Heart right ventricle (tissue), 16 donors: ENCODE data around the gene CNTN5. TPM values are rescaled to one million over a fixed set of nuclear protein-coding genes. Genes with fewer than 3 reads are reported as not detected.

ENCODE experiments used
- ATAC-seq, 8 donors: fragments of 200-7000 bp; cut with Tn5 transposase; one replicate each; pipeline ENCODE4 v1.9.1; 2020; ENCODE audit warnings: mild to moderate bottlenecking in 8 of 8, moderate library complexity in 8 of 8, moderate number of reproducible peaks in 1 of 8
- DNase-seq, 2 donors: peaks; one replicate each; pipeline ENCODE4 v3.0.0-alpha.2; 2020
- H3K27ac ChIP-seq, 10 donors: fragments of 200-600 bp; sonication (generic) in 2 of 10; one replicate each; pipeline versions ENCODE4 v1.5.0 to v1.8.0; 2020 to 2022; ENCODE audit warnings: mild to moderate bottlenecking in 3 of 10
- H3K27me3 ChIP-seq, 7 donors: fragments of 200-600 bp; one replicate each; pipeline ENCODE4 v1.8.0; 2021 to 2022; ENCODE audit warnings: mild to moderate bottlenecking in 2 of 7
- H3K36me3 ChIP-seq, 9 donors: fragments of 200-600 bp; sonication (generic) in 1 of 9; one replicate each; pipeline versions ENCODE4 v1.5.0 to v1.8.0; 2020 to 2022; ENCODE audit warnings: mild to moderate bottlenecking in 2 of 9
- H3K4me1 ChIP-seq, 9 donors: fragments of 200-600 bp; sonication (generic) in 1 of 9; one replicate each; pipeline versions ENCODE4 v1.5.0 to v1.8.0; 2020 to 2022; ENCODE audit warnings: mild to moderate bottlenecking in 4 of 9
- H3K4me3 ChIP-seq, 10 donors: fragments of 200-600 bp; sonication (generic) in 2 of 10; one replicate each; pipeline versions ENCODE4 v1.5.0 to v1.8.0; 2020 to 2022; ENCODE audit warnings: mild to moderate bottlenecking in 7 of 10, moderate library complexity in 2 of 10
- H3K9me3 ChIP-seq, 11 donors: fragments of 200-600 bp in 10 of 11; sonication (generic) in 2 of 11; one replicate each; pipeline versions ENCODE4 v1.5.0 to v1.8.0; 2013 to 2022; ENCODE audit warnings: mild to moderate bottlenecking in 2 of 11, control low read depth in 1 of 11, moderate library complexity in 1 of 11
- WGBS, 2 donors: extraction: QIAGEN DNeasy Blood & Tissue Kit; methylation state at CpG; one replicate each; pipeline ENCODE4 v1.1.7; 2013; ENCODE audit warnings: inconsistent platforms in 1 of 2; 5-methylcytosine and 5-hydroxymethylcytosine counted together
- intact Hi-C, 10 donors: fragments of 100-400 bp; cut with DNase I; formaldehyde crosslinking; loops; one replicate each; pipeline versions ENCODE4 v1.11.1 to v1.14.2; 2022
- polyA plus RNA-seq, 2 donors: library from polyadenylated mRNA; stranded (reverse); fragments of 200-250 nt; gene quantifications; one replicate each; pipeline ENCODE4 v1.2.3, GENCODE V29; 2013
- total RNA-seq, 10 donors: library from RNA; stranded (reverse); fragmentation: NEBNext Ultra II Directional in 3 of 10; extraction: Animal tissue kit (Norgen Biotek cat#: 25700) in 3 of 10; gene quantifications; one replicate each; pipeline versions ENCODE4 v1.2.1 to v1.2.4, GENCODE V29; 2021 to 2023
- TF ChIP-seq, protein P1 (sequence below), 9 donors: fragments of 200-600 bp; sonication (generic) in 2 of 9; IDR thresholded peaks; one replicate each; pipeline versions ENCODE4 v1.5.0 to v1.8.0; 2021 to 2022; ENCODE audit warnings: antibody characterized with exemption in 9 of 9, mild to moderate bottlenecking in 5 of 9, moderate library complexity in 1 of 9
- donor health status: Arrhythmogenic right ventricular cardiomyopathy.
- donor health status: ischemic (EF 13 %, LVEDD 7.1; RV severe dilation, severe dysfunction).
- donor health status: healthy with polysubstance abuse.
- donor health status: DM: no; HTN: yes; CAD: no.
- donor health status: DM: no; HTN: no; CAD: no.
- donor health status: ischemic (EF 25% LVEDD 6.9; RV normal size, moderate dysfunction).
- donor health status: ischemic (EF 25% LVEDD 5.7; RV mildly dilated, moderate dysfunction).
- donor health status: healthy.
- donor health status: DM: yes; HTN: yes; CAD: no.
- donor health status: Ischemic cardiomyopathy.
- donor health status: ischemic (EF 35%, LVEDD 5.7; RV mildly dilated, moderate dysfunction).
- donor health status: nonischemic (EF 11% LVEDD 7.7; RV severe dilation, severe dysfunction).
- donor health status: DM: yes; HTN: yes; CAD: no.
- donor health status: PGD.
- donor health status: ischemic (EF 29% LVEDD 5.4; RV normal size, mild dysfunction).
- donor health status: nonischemic (EF 23%, LVEDD 6.1; RV moderate dilation, normal function).

The CNTN5 gene
- total and polyA plus RNA-seq, 12 donors: 0.05 to 0.35 (median 0.17) TPM; not detected in 6

DNA sequence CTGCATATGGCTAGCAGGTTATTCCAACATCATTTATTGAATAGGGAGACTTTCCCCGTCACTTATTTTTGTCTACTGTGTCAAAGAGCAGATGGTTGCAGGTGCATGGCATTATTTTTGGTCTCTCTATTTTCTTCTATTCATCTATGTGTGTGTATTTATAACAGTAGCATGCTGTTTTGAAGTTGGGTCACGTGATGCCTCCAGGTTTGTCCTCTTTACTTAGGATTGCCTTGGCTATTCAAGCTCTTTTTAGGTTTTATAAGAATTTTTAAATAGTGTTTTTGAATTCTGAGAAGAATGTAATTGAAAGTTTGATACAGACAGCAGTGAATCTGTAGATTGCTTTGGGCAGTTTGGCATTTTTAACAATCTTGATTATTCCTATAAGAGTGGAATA lies 770.6 kb downstream of the CNTN5 start:
- Histone ChIP-seq H3K36me3 (no peaks in the 10 kb centered on the region), H3K4me1 (no peaks in the 10 kb centered on the region), H3K27ac (no peak overlapping the region), H3K27me3 (no peaks in the 10 kb centered on the region), H3K9me3 (peaks cover 0 to 13% (median 0%) of the 10 kb centered on the region in 11 donors), H3K4me3 (no peak overlapping the region)
- DNase-seq (no peak), ATAC-seq (no peak)
- WGBS, 2 donors: 29 to 48% methylated on average over 2 of the region's 2 CpGs
- TF ChIP-seq, protein P1, sequence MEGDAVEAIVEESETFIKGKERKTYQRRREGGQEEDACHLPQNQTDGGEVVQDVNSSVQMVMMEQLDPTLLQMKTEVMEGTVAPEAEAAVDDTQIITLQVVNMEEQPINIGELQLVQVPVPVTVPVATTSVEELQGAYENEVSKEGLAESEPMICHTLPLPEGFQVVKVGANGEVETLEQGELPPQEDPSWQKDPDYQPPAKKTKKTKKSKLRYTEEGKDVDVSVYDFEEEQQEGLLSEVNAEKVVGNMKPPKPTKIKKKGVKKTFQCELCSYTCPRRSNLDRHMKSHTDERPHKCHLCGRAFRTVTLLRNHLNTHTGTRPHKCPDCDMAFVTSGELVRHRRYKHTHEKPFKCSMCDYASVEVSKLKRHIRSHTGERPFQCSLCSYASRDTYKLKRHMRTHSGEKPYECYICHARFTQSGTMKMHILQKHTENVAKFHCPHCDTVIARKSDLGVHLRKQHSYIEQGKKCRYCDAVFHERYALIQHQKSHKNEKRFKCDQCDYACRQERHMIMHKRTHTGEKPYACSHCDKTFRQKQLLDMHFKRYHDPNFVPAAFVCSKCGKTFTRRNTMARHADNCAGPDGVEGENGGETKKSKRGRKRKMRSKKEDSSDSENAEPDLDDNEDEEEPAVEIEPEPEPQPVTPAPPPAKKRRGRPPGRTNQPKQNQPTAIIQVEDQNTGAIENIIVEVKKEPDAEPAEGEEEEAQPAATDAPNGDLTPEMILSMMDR (IDR thresholded peaks at IDR 0.05): no peak
- intact Hi-C loops: no loop called here

DNA sequence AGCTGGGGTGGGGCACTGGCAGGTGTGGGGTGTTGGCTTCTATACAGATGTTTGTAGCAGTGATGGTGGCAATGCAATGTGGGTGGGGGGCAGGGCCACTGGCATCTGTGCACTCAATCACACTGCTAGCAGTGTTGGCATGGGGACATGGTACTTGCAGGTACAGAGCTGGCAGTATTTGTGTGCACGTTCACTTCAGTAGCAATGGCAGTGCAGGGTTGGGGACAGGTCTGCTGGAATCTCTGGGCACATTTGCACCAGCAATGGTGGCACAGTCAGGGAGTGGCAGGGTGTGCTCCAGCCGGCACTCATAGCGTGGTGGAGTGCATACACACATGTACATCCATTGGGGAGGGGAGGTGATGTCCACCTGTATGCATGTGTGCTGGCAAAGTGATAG lies 775.2 kb downstream of the CNTN5 start:
- H3K9me3 ChIP-seq: peaks cover 0 to 16% (median 0%) of the 10 kb centered on the region in 11 donors
- WGBS, 2 donors: 80 to 83% methylated on average over 3 of the region's 3 CpGs
- H3K4me3 ChIP-seq: no peak overlapping the region
- H3K36me3 ChIP-seq: no peaks in the 10 kb centered on the region
- intact Hi-C loops: no loop called here
- H3K27me3 ChIP-seq: no peaks in the 10 kb centered on the region
- no peaks in the 10 kb centered on the region for H3K4me1 ChIP-seq
- no peak overlapping the region for H3K27ac ChIP-seq
- ATAC-seq (no peak), DNase-seq (no peak)
- TF ChIP-seq, protein P1 (IDR thresholded peaks at IDR 0.05): no peak

DNA sequence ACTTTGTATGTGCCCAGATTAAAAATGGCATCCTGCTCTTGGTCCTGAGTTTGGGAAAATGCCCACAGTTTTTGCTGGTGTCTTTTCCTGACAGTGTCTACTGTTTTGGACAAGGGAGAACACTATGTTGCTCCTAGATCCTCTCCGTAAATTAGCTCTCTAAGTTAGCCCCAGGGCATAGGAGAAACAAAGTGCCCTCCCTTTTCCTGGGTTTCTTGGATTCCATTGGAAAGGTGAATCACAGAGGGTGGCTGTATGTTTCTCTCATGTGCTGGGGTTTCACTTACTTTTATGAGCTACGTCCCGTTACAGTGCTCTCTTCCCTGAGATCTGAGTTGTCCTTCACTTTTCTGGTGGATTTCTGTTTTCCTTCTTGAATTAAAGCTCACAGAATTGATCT lies 782.8 kb downstream of the CNTN5 start:
- Histone ChIP-seq H3K27me3 (no peaks in the 10 kb centered on the region), H3K4me3 (no peak overlapping the region), H3K9me3 (peaks cover 0 to 13% (median 0%) of the 10 kb centered on the region in 11 donors), H3K36me3 (no peaks in the 10 kb centered on the region), H3K4me1 (no peaks in the 10 kb centered on the region), H3K27ac (no peak overlapping the region)
- TF ChIP-seq, protein P1 (IDR thresholded peaks at IDR 0.05): no peak
- WGBS, 2 donors: 83 to 88% methylated on average over 3 of the region's 3 CpGs
- no peak for ATAC-seq
- no peak for DNase-seq
- intact Hi-C loops: no loop called here

DNA sequence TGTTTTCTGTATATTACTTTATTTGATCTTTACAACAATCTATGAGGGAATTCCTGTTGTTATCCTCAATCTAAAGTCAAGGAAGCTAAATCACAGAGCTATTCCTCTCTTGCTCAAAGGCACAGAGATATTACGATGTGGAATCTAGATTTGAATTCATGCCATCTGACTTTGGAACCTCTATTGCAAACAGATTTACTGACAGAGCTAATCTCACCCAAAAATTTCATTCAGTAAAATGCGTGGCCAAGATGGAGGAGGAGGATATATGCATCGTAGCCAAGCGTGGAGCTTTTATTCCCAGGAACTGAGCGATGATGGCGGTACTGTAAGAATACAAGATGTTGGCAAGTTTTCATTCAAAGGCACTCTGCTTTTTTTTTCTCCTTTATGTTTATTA lies 791.8 kb downstream of the CNTN5 start:
- Histone ChIP-seq H3K4me3 (no peak overlapping the region), H3K4me1 (no peaks in the 10 kb centered on the region), H3K27ac (no peak overlapping the region), H3K9me3 (no peaks in the 10 kb centered on the region), H3K36me3 (no peaks in the 10 kb centered on the region), H3K27me3 (no peaks in the 10 kb centered on the region)
- no peak for ATAC-seq
- intact Hi-C loops: no loop called here
- TF ChIP-seq, protein P1 (IDR thresholded peaks at IDR 0.05): no peak
- 88 to 90% methylated on average over 6 of the region's 6 CpGs for WGBS, 2 donors
- no peak for DNase-seq
